Activated T-helper 9 cell treated with anti-CD3 and anti-CD28 coated beads, Interleukin-2, amount 50 U/mL, for 16 hours (primary cell): ENCODE measurements around the gene DHRS3.

ENCODE experiments used
- DNase-seq: peaks from one replicate; pipeline ENCODE4 v3.0.0-alpha.2; 2020; ENCODE audit warnings: low read depth

The DHRS3 gene

GRCh38 chr1:12615865-12616708 is 1.9 kb downstream of the DHRS3 start:
- no peak for DNase-seq

- DNase-seq: no peak
These were observed 2.7 kb downstream of the DHRS3 start for GRCh38 chr1:12615159-12615864.

- no peak for DNase-seq
These were observed 3.4 kb downstream of the DHRS3 start for GRCh38 chr1:12614402-12615158.

DNA sequence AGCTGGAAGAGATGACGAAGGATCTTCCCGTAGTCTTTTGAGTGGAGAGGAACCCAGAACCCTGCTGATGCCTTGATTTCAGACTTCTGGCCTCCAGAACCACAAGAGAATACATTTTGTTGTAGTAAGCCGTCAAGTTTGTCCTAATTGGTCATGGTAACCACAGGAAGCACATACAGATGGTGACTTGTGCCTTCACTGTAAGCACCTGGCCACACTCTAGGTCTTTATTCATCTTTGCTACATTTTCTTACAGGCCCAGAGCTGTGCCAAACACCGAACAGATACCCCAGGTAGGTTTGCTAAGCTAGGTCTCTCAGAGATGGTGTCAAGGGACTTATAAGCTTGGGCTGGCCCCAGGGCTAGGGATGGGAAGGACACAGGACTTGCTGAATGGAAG is 4.8 kb downstream of the DHRS3 start:
- DNase-seq: no peak

DNA sequence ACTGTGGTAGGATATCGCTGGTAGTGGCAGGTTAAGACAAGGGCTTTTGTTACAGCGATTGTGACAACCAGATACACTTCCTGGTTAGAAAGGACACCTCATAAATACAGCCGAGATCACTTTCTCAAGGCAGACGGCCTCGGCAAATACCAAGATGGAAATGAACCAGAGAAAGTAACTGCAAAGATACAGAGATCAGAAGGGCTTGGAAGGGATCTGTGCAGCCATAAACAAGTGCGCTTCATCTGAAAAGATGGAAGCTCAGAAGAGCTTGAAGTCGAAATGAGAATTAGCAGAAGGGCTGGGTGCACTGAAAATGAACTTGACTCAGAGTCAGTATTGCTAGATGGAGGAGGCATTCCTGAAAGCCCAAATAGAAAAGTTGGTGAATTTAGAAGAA is 7.1 kb downstream of the DHRS3 start:
- no peak for DNase-seq

DNA sequence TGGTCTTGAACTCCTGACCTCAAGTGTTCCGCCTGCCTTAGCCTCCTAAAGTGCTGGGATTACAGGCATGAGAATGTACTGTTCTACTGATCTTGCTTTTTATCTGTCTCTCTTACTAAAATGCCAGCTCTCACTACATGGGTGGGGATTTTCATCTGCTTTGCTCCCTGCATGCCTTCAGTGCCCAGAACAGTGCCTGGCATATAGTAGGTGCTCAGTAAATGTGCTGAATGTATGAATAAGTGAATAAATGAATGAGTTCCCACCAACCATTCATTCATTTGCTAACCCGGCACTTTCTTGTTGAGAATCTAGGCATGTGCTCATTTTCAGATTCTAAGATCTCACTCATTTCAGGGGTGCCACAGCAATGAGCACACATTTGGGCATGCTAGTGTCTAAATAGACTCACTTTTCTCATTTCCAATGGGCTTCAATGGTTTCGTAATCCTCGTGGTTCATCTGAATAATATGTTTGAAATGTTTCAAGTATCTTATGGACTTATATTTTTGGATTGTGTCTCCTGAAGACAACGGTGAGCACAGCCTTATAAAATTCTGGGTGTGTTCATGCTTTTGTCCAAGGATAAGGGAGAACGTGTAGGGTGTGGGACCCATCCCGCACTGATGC is 7.6 kb downstream of the DHRS3 start:
- no peak for DNase-seq

- no peak for DNase-seq
These were observed 8.5 kb downstream of the DHRS3 start for GRCh38 chr1:12609469-12610003.

DNA sequence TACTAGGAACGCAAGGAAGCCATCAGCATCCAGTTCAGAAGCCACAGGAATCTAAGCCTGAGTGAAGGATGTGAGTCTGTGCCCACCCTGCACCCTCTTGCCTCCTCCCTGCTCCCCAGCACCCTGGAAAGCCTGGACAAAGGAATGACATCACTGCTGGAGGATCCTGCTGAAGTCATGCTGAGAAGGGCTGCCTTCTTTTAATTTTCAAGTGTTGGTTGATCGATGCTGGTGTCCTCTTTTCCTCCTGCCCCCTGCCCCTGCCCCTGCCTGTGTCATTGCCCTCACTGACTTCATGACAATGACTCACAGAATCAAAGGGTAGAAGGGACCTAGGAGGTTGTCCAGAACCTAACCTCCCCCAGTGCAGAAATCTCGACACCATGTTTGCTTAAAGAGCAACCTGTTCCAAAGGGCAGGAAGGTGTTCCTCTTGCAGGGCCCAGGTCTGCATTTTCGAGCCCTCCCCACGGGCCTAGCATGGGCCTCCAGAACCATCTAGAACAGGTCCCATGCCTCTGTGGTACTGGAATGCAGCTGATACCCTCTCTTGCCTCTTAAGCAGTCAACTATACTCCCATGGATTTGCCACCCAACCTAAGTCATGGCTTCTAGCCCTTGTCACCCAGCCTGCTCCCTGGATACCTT is 9.6 kb downstream of the DHRS3 start:
- DNase-seq: no peak

DNA sequence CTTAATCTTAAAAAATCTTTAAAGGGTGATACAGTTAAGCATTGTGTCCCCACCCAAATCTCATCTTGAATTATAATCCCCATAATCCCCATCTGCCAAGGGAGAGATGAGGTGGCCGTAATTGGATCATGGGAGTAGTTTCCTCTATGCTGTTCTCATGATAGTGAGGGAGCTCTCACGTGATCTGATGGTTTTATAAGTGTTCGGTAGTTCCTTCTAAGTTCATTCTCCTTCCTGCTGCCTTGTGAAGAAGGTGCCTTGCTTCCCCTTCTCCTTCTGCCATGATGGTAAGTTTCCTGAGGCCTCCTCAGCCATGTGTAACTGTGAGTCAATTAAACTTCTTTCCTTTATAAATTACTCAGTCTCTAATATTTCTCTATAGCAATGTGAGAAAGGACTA is 10.7 kb downstream of the DHRS3 start:
- no peak for DNase-seq

GRCh38 chr1:12604986-12605385 is 13.0 kb downstream of the DHRS3 start:
- no peak for DNase-seq

GRCh38 chr1:12604114-12604874 is 13.7 kb downstream of the DHRS3 start:
- no peak for DNase-seq

GRCh38 chr1:12603224-12603623 is 14.8 kb downstream of the DHRS3 start:
- no peak for DNase-seq

DNA sequence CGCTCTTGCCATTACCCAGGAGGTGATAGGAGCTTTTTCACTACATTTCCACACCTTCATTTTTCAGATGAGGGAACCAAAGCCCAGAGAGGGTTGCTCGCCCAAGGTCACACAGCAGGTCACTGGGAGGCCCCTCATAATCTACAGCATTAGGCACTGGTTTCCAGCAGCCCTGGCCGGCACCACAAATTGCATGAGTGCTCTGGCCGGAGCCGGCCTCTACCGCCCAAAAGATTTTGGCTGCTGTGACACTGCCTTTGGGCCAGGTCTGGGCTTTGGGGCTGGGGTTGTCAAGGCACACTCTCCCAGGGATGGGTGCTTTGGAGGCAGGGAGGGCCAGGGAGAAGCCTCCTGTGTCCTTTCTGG is 15.4 kb downstream of the DHRS3 start:
- no peak for DNase-seq

- DNase-seq: no peak
These were observed 16.0 kb downstream of the DHRS3 start for GRCh38 chr1:12601700-12602658.

DNA sequence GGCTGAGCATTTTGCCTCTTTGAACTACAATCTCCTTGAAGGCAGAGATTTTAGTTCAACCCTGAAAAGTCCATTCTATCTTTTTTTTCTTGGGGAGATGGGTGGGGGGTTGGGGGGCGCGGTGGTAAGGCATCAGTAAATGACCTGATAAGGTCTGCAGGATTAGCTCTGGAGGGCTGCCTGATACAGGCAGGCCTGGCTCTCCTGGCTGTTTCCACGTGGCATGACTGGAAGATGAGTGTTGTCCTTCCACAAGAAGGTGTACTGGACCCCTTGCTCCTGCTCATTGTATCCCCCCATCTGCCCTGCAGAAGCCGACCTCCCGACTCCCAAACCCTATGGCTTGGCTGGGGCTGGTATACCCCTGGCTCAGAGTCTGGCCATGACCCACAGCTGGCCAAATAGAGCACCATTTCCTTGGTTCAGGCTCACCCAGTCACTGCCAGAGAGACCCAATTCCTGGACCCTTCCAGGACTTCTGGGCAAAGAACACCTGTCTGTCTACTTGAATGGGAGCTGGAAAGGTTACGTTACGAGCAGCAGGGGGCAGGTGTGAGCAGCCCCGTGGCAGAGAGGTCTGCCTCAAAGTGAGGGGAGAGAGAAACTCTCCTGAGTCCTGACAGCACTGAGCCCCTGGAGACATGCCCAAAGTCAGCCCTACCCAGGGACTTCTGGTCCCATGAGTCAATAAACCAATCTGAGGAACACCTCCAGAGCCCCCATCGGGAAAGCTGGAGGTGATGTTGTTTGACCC is 17.0 kb downstream of the DHRS3 start:
- no peak for DNase-seq

- DNase-seq: no peak
These were observed 17.7 kb downstream of the DHRS3 start for GRCh38 chr1:12600335-12600734.

- no peak for DNase-seq
These were observed 18.4 kb downstream of the DHRS3 start for GRCh38 chr1:12599657-12600056.

GRCh38 chr1:12598974-12599373 is 19.0 kb downstream of the DHRS3 start:
- no peak for DNase-seq

GRCh38 chr1:12597792-12598191 is 20.2 kb downstream of the DHRS3 start:
- no peak for DNase-seq
